G401.6 (cell line): ENCODE data around the gene TMCO4.

ENCODE experiments used
- FAIRE-seq: peaks from 2 replicates; lab custom pipeline; 2012; peaks lifted over from hg19 to GRCh38; lab: Jason Lieb, UNC

Gene TMCO4

DNA sequence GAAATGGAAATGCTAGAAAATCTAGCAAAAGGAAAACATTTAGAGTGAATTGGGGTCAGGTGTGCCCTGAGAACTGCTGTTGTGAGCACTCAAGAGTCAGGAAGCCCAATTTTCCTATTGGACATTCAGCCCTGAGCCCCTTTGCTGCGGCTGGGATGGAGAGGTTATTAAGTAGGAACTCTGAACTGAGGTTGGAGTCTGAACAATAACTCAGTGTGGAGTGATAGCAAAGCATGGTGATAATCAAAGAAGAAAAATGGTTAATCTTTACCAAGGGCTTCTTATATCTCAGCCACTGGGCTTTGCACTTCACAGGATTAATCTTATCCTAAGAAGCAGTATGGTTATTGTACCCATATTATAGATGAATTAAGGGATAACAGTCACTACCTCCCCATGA lies 52.0 kb downstream of the TMCO4 start:
- FAIRE-seq, result no peak

DNA sequence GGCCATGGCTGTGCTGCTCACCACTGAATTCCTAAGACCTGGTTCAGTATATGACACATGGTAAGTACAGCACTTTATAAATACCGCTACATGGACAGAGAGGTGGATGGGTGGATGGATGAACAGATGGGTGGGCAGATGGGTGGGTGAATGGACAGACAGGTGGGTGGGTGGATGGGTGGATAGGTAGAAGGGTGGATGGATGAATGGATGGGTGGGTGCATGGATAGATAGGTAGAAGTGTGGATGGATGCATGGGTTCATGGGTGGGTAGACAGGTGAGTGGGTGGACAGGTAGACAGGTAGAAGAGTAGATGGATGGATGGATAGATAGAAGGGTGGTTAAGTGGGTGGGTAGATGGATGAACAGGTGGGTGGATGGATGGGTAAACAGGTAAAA lies 54.8 kb downstream of the TMCO4 start:
- no peak for FAIRE-seq

- FAIRE-seq, result peak; percentile 8
Measured at GRCh38 chr1:19744335-19744743, 55.4 kb downstream of the TMCO4 start.

DNA sequence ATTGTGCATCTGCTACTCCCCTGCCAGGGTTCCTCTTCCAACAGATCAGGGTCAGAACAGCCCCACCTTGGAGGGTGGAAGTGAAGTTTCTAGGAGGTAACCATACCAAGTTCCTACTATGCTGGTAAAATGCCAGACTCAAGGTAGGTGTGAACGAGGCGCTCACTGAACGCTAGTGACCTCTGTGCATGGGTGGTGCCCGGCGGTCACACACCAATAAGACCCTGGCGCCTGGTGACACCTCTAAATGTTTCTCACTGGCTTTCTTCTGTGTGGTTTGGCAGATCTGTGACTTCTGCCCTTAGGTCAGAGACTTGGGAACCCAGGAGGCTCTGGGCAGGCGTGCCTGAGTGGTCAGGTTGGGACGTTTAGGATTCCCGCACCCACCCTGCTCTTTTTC lies 55.9 kb downstream of the TMCO4 start:
- FAIRE-seq, result no peak

GRCh38 chr1:19743180-19743579 lies 56.5 kb downstream of the TMCO4 start:
- no peak for FAIRE-seq

GRCh38 chr1:19739628-19740027 lies 60.1 kb downstream of the TMCO4 start:
- FAIRE-seq, result no peak

GRCh38 chr1:19738669-19739068 lies 61.0 kb downstream of the TMCO4 start:
- no peak for FAIRE-seq

- no peak for FAIRE-seq
Measured at GRCh38 chr1:19738076-19738475, 61.6 kb downstream of the TMCO4 start.

- no peak for FAIRE-seq
Measured at GRCh38 chr1:19737104-19737825, 62.5 kb downstream of the TMCO4 start.

- no peak for FAIRE-seq
Measured at GRCh38 chr1:19735440-19736127, 64.1 kb downstream of the TMCO4 start.

DNA sequence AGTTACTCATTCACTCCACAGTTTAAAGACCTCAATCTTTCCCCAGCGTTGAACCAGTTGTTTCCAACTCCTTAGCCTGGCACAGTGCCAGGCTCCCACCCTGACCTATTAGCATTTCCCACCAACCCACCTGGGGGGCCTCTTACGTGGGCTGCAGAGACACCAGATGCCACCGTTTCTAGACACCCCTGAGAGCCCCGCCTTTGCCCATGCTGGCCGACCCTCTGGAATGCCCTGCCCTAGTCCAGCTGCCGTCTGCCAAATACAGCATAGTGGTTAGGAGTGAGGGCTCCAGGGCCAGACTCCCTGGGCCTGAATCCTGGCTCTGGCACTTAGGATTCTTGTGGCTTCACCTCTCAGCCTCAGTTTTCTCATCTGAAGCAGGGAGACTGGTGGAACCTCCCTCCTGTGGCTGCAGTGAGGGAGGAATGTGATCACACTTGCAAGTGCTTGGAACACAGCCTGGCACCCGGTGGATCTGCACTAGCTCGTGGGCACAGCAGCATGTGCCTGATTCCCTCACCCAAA lies 65.2 kb downstream of the TMCO4 start:
- FAIRE-seq, result no peak

GRCh38 chr1:19734056-19734455 lies 65.7 kb downstream of the TMCO4 start:
- FAIRE-seq, result no peak

- FAIRE-seq, result no peak
Measured at GRCh38 chr1:19733615-19734014, 66.1 kb downstream of the TMCO4 start.

DNA sequence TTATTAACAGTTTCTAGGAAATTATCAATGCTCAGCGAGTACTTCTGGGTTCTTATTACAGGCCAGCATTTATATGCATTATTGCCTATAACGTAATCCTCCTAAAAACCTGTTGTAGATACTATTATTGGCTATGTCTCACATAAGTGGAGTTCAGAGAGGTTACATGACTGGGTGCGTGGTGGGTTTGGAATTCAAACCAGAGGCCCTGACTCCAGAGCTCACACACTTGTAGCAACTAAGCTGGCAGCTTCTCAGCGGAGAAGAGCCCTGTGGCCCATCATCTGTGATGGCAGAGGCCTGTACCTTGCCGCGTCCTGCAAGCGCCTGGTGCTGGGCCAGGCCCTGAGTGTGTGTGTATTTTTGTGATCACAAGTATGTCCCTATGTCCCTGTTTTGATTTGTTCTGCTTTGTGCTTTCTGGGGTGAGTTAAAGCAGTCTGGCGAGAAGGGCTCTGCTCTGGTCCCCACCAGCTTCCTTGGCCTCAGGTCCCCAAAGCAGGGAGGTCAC lies 68.3 kb downstream of the TMCO4 start:
- FAIRE-seq, result no peak

GRCh38 chr1:19730793-19731192 lies 68.9 kb downstream of the TMCO4 start:
- no peak for FAIRE-seq

GRCh38 chr1:19730232-19730631 lies 69.5 kb downstream of the TMCO4 start:
- FAIRE-seq, result no peak

DNA sequence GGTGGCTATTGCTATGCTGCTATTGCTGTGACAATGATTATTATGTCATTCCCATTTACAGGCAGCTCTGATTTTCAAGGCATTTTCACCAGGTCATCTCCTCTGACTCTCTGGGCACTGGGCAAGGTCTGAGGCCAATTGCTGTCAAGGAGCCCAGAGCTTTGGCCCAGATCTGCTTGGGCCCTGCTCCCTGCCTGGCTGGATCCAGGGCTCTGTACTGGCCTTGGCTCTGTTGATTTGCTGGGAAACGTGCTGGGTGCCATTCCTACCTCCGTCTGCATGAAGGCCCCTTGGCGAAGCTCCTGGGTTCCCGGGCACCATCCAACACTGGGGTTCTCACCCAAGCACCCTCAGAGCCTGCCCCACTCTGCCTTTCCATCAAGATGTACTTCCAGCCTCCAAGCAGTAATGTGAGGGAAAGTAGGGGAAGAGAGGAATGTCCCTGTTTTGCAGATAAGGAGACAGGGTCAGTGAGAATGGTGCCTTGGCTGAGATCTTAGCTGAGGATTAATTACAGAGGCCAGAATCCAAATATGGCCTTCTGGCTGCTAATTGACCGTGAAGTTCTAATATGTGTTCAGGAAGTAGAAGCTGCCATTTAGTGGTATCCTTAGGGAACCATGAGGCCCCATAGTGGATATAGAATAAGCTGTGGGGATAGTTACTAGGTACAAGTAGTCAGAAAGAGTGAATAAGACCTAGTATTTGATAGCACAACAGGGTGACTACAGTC lies 71.1 kb downstream of the TMCO4 start:
- no peak for FAIRE-seq

DNA sequence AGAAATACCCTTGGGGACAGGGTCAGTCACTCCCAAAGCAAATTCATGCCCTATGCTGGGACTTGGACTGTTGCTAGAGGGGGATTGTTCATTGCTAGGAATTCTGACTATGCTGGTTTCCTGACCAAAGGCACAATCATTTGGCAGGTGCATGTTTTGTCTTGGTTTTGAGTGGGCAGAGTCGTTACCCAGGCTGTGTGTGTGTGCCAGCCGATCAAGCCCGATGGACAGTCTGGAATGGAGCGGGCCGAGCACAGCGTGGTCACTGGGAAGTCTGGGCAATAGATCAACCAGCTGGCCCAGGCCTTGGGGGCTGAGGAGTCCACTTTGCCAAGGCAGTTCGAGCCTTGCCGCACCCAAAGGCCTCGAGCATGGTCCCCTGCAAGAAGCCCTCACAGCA lies 74.1 kb downstream of the TMCO4 start:
- FAIRE-seq, result no peak

GRCh38 chr1:19723874-19724273 lies 75.8 kb downstream of the TMCO4 start:
- no peak for FAIRE-seq

- FAIRE-seq, result no peak
Measured at GRCh38 chr1:19720973-19721372, 78.7 kb downstream of the TMCO4 start.

GRCh38 chr1:19720174-19720573 lies 79.5 kb downstream of the TMCO4 start:
- FAIRE-seq, result no peak

DNA sequence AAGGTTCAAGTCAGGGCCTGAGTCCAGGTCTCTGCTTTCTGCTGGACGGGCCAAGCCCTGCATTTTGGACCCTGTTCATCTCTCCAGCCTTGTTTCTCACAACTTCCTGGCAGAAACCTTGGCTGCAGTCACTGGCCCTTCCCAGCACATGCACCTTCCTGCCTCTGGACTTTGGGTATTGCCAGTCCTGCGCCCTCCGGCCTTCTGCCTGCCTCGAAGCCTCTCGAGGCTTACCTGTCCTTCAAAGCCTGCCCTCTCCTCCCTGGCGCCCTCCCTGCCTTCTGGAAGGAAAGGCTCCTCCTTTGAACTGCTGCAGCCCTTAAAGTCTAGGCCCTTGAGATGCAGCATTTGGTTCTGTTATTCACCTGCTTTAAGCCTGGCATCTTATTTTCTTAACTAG lies 82.2 kb downstream of the TMCO4 start:
- no peak for FAIRE-seq
